Brain microvascular endothelial cell (primary cell): ENCODE measurements around the gene TMEM47.

Experiments
- DNase-seq: peaks from one replicate; pipeline ENCODE4 v3.0.0-alpha.2; 2020
- H3K27ac ChIP-seq: fragments of 250-450 bp; sonication (Bioruptor Pico); 2 replicates; pipeline ENCODE4 v1.5.1; 2020; ENCODE audit warnings: mild to moderate bottlenecking, moderate library complexity
- H3K27me3 ChIP-seq: fragments of 250-450 bp; sonication (Bioruptor Pico); replicated peaks from 2 replicates; pipeline ENCODE4 v1.5.1; 2020; ENCODE audit warnings: mild to moderate bottlenecking
- H3K36me3 ChIP-seq: fragments of 250-450 bp; sonication (Bioruptor Pico); replicated peaks from 2 replicates; pipeline ENCODE4 v1.5.1; 2020; ENCODE audit warnings: mild to moderate bottlenecking
- H3K4me3 ChIP-seq: 2 replicates; pipeline ENCODE4 v1.5.1; 2011; ENCODE audit warnings: low read depth, mild to moderate bottlenecking, control low read depth, low read length, moderate library complexity
- in situ Hi-C: cut with HindIII; loops from 2 replicates; pipeline ENCODE4 v1.10.0; 2017; ENCODE audit warnings: low sequenced_read_pairs, low pct_ligation_motif_present
- TF ChIP-seq, protein P1 (sequence below): IDR thresholded peaks from 2 replicates; pipeline ENCODE4 v1.5.1; 2011; ENCODE audit warnings: low read depth, mild to moderate bottlenecking, moderate library complexity, low read length, control low read depth, inconsistent platforms; ENCODE audit errors: missing control alignments

TMEM47 gene

DNA sequence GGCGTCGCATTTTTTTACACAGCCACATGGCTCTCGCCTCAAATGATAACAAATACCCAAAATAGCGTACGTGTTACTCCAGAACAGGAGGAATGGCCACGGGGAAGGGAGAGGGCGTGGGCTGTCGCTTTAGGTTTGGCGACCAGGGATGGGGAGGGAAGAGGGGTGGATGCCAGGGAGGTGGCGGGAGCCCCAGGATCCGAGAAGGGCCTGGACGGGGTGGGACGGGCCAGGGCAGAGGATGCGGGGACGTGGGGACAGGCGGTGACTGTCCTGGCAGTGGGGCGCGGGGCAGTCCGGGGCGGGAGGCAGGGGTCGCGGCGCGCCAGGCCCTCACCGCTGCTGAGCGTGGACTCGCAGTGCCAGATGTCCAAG lies 631 bp downstream of the TMEM47 start:
- Histone ChIP-seq H3K36me3 (no peaks in the 10 kb centered on the region), H3K27ac (peak overlapping the region; percentile 64), H3K4me3 (peak overlapping the region; percentile 69)

DNA sequence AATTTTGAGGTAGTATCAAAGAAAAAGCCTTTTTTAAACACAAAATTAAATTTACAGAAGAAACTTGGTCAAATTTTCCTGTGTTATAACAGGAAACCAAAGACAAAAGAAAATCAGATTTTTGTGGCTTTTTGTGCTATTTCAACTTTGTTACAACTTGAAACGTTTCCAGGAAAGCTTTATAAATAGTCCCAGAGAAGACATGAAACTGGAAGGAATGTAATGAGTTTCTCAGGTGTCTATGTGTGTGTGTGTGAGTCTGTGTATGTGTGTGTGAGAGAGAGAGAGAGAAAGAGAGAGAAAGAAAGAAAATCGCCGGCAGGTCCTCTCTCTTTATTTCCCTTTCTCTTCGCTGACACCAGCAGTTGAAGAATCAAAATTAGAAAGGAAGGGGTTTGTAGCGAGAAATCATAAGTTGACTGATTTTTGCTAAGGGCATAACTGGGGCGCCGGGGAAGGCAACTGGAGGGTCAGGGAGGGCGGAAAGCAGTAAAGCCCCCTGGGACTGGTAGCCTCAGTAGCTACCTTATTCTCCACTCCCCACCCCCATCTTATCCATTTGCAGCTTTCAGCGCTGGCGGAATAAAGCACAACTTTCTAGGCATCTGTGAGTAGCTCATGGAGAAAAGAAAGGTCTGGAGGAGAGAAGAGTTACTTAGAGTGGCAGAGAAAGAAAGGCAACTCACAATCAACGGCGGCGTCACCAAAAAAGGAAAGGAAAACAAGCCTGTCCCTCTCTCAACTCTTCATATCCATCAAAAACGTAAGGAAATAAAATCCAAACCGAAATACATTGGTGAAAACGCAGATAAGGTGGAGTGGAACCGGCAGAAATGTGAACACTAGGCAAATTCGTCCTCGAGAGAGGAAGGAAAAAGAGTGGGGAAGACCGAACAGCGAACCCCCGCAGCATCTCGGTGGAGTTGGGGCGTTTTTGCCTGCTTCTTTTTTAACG lies 1.3 kb downstream of the TMEM47 start:
- no peaks in the 10 kb centered on the region for H3K36me3 ChIP-seq
- H3K27ac ChIP-seq = peak overlapping the region; percentile 64
- H3K4me3 ChIP-seq = peak overlapping the region; percentile 69
- H3K27me3 ChIP-seq = no peaks in the 10 kb centered on the region
- DNase-seq = no peak
- in situ Hi-C loops = no loop called here
- TF ChIP-seq, protein P1, sequence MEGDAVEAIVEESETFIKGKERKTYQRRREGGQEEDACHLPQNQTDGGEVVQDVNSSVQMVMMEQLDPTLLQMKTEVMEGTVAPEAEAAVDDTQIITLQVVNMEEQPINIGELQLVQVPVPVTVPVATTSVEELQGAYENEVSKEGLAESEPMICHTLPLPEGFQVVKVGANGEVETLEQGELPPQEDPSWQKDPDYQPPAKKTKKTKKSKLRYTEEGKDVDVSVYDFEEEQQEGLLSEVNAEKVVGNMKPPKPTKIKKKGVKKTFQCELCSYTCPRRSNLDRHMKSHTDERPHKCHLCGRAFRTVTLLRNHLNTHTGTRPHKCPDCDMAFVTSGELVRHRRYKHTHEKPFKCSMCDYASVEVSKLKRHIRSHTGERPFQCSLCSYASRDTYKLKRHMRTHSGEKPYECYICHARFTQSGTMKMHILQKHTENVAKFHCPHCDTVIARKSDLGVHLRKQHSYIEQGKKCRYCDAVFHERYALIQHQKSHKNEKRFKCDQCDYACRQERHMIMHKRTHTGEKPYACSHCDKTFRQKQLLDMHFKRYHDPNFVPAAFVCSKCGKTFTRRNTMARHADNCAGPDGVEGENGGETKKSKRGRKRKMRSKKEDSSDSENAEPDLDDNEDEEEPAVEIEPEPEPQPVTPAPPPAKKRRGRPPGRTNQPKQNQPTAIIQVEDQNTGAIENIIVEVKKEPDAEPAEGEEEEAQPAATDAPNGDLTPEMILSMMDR = no peak

More for the DNA sequence above, 631 bp downstream of the TMEM47 start:
- H3K27me3 ChIP-seq = no peaks in the 10 kb centered on the region
- in situ Hi-C loops = no loop called here
- TF ChIP-seq, protein P1 = no peak
- DNase-seq = no peak

DNA sequence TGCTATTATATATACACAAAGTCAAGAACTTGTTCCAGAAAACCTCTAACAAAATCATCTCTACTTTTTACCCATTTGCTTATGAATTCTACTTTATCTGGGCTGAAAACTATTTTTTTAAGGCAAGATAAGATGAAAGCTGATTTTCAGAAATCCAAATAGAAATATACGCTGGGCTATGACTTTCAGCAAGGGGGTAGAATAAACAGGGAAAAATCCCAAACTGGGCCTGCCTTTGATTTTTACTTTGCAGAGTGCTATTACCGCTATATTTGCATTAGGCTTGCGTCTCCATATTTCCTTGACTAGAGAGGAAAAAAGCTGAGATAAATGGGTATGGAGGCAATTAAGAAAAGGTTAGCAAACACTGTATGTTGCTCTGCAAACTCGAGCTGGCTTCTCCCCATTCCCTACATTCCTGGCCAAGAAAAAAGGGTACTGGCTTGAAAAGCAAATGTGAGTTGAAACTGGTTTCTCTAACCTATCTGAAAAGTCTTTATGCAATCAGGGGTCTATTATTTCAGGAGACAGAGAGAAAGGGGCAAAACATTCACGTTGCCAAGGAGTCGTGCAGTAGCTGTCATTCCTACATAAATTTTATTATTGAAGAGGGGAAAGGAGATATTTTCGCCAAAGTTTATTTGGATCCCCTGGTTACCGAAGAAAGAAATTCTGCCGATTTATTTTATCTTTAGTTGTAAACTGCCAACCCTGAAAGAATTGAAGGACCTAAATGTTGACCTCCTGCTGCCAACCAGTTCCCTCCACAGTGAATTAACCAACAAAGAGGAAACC lies 2.2 kb downstream of the TMEM47 start:
- in situ Hi-C loops = no loop called here
- DNase-seq = no peak
- Histone ChIP-seq H3K27ac (peak overlapping the region; percentile 64), H3K27me3 (no peaks in the 10 kb centered on the region), H3K36me3 (no peaks in the 10 kb centered on the region), H3K4me3 (peak overlapping the region; percentile 69)
- TF ChIP-seq, protein P1 = no peak

DNA sequence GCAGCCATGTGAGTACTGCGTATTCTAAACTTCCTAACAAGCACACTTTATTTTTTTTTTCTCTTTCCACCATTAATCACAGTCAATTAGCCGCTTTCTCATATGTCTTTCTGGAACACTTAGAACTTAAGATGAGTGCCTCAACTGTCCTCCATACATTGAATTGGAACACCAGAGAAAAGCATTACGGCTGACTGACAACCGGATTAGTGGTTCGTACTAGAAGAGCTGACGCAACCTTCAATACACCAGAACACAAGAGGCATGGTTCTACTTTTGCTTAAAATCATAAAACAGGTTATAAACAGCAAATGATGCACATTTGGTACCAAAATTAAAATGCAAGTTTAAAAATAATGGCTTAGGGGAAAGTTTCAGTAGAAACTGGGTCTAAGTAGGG lies 3.3 kb downstream of the TMEM47 start:
- no peak overlapping the region for H3K4me3 ChIP-seq
- no peaks in the 10 kb centered on the region for H3K27me3 ChIP-seq
- in situ Hi-C loops = no loop called here
- peak overlapping the region; percentile 64 for H3K27ac ChIP-seq
- no peaks in the 10 kb centered on the region for H3K36me3 ChIP-seq
- TF ChIP-seq, protein P1 = no peak
- DNase-seq = no peak

DNA sequence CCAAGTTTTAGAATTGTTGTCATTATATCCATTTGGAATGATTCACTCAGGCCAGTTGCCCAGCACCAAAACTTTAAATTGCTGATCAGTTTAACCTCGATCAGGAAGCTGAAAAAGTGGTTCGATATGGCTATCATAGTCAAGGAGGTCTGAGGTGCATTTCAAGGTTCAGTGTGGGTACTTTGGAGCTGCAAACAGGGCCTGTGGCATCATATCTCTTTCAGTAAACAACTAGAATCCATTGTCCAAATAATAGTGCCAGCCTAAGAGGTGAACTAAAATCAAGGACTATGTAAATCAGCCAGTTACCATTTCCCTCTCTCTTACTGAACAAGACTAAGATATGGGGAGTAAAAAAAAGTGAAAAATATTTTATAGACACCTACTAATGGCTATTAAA lies 14.2 kb downstream of the TMEM47 start:
- Histone ChIP-seq H3K27me3 (no peaks in the 10 kb centered on the region), H3K27ac (no peak overlapping the region), H3K4me3 (no peak overlapping the region), H3K36me3 (no peaks in the 10 kb centered on the region)
- TF ChIP-seq, protein P1 = no peak
- no peak for DNase-seq
- in situ Hi-C loops = no loop called here
